Measurements from ENCODE around the gene LIM2.

LIM2 gene

GRCh38 chr19:51339687-51340656, 47.8 kb downstream of the LIM2 start:
- DNase-seq (ENCODE audit: low read depth in 2 of 2), result peak; percentile 78 to 81

- no peak for DNase-seq (ENCODE audit: low read depth in 2 of 2)
Measured at GRCh38 chr19:51339313-51339686, 48.5 kb downstream of the LIM2 start.

- peak; percentile 69 to 79 for DNase-seq (ENCODE audit: low read depth in 2 of 2)
Measured at GRCh38 chr19:51338563-51339312, 49.0 kb downstream of the LIM2 start.

DNA sequence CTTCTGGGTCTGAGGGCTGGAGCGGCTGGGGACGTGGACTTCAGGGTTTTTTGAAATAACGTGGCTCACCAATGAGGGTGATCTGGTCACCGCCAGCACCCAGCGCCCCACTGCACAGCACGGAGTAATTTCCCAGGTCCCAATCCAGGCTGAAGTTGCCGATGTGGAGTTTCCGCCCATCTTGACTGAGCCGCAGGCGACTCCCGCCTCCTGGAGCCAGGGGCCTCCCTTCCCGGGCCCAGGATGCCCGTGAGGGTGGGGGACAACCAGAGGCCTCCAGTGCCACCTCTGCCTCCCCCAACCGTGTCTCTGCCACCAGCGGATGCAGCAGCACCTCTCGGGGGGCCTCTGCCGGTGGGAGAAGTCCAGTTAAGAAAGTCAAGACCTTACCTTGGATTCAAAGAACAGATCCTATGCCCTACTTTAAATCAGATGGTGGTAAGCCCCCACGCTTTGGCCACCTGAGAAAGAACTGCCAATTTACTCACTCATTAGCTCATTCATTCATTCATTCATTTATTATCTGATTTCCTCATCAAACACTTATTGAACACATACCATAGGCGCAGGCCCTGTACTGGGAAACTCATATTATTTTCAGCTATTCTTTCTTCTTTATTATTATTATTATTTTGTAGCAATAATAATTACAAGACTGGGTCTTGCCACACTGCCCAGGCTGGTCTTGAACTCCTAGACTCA, 49.8 kb downstream of the LIM2 start:
- DNase-seq (ENCODE audit: low read depth in 2 of 2), result no peak

- no peak for DNase-seq (ENCODE audit: low read depth in 2 of 2)
Measured at GRCh38 chr19:51337141-51337860, 50.5 kb downstream of the LIM2 start.

DNA sequence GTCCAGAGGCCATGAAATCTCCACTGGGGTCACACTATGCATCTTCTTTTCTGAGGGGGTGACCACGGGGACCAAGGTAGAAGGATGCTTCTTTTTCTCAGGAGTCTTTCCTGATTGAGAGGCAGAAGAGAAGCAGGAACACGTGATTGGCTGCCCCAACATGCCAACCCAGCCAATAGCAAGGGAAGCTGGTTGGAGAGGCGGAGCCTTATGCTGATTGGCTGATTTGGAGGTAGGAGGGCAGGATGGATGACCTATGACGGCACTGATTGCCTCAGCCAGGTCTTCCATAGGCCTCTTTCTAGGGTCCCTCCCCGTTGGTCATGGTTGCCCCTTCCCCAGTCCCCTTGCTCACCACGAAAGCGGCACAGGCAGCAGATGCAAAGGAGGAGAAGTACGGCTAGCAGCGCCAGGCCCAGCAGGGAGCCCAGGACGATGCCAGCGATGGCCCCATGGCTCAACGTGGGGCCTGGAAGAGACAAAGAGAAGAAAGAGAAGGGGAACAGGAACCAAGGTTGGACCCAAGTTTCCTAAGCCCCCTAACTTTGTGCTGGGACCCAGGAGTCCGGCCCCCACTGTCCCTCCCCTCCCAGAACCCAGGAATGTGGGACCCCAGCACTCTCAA, 53.8 kb downstream of the LIM2 start:
- DNase-seq (ENCODE audit: low read depth in 2 of 2), result no peak

- DNase-seq (ENCODE audit: low read depth in 2 of 2), result no peak
Measured at GRCh38 chr19:51331716-51332115, 56.1 kb downstream of the LIM2 start.

GRCh38 chr19:51331193-51331592, 56.6 kb downstream of the LIM2 start:
- no peak for DNase-seq (ENCODE audit: low read depth in 2 of 2)

GRCh38 chr19:51330366-51330765, 57.4 kb downstream of the LIM2 start:
- no peak for DNase-seq (ENCODE audit: low read depth in 2 of 2)

Data from stimulated activated CD8-positive, alpha-beta memory T cell treated with anti-CD3 and anti-CD28 coated beads, Interleukin-2, amount 100 ng/mL, for 1 hour (primary cell).